LHCN-M2 (cell line): ENCODE results near the gene CNOT4. TPM values are rescaled to one million over a fixed set of nuclear protein-coding genes. Genes with fewer than 3 reads are reported as not detected.
"Not testable (repeated sequence)": the region's sequence is repeated elsewhere in the genome, so short reads cannot be mapped to it uniquely, and the experiment has no call there.

Experiments
- DNase-seq: peaks from one replicate; pipeline ENCODE4 v3.0.0-alpha.2; 2012; ENCODE audit warnings: low read depth
- total RNA-seq: library from RNA; depleted of rRNA; stranded (reverse); fragments of >200 nt; gene quantifications from 2 replicates; pipeline ENCODE4 v1.2.3, GENCODE V29; 2014

The CNOT4 gene
- total RNA-seq, 1 experiment from 2014 or later = 15.7 TPM

GRCh38 chr7:135514856-135515255 lies 5.0 kb upstream of the CNOT4 start:
- no peak for DNase-seq

DNA sequence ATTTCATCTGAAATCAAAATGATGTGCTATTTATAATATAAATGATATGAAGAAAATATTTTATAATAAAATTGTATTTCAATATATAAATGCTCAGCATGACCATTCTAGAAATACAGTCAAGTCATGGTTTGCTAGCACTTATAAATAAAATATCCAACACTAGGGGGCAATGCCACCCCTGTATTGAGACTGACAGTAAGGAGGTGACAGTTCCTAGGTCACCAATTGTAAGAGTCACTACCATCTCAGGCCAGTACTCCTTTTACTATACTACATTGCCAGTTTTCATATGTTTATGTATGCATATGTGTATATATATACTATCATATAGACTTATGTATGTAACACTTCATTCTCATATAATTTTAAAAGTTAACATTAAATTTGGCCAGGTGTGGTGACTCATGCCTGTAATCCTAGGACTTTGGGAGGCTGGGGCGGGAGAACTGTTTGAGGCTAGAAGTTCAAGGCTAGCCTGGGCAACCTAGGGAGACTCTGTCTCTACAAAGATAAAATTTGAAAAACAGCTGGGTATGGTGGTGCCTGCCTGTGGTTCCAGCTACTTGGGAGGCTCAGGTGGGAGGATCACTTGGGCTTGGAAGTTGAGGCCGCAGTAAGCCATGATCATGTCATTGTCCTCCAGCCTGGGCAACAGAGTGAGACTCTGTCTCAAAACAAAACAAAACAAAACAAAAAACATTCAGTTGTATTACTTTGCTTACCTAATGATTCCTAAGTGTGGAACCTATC lies 2.4 kb upstream of the CNOT4 start:
- peak; percentile 73 for DNase-seq

DNA sequence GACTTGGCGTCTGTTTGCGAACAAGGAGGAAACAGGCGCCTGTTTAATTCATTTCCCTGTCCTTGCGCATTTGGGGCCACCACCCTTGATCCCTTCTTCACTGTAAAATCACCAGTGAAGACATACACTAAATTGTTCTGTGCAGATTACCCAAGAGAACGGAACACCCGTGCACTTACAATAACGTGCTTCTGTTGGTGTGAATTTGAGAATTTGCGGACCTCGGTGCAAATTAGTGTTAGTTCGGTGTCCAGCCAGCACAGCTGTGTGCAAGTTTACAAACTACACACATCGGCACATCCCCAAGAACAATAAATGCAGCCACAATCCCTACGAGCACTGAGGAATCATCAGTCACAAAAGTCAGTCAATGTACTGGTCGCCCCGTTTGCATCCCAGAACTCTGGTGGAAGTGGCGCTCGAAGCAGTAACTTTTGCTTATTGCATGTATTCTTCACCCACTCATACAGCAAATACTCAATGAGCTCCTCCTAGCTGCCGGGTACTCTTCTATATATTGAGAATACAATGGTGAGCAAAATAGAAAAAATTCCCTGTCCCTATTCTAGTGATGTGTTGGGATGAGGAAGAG lies 786 bp upstream of the CNOT4 start:
- peak; percentile 32 for DNase-seq

GRCh38 chr7:135509589-135509838 lies 388 bp downstream of the CNOT4 start:
- DNase-seq = no peak

GRCh38 chr7:135508883-135509588 lies 866 bp downstream of the CNOT4 start:
- DNase-seq = peak; percentile 56

DNA sequence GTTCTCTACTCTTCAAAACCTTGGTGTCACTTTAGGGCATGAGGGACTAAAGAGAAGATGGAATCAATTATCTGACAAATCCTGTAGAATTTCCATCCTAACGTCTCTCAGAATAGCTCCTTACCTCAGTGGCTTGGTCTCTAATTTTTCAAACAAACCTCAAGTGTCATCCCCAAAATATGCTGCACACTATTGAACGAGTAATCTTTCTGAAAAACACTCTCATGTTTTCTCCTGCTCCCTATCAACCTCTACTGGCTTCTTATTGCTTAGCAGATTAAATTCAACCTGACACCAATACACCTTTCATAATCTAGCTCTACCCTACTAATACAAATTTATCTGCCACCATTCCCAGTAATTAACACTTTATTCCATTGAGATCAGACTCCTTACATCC lies 8.5 kb downstream of the CNOT4 start:
- peak; percentile 19 for DNase-seq

- no peak for DNase-seq
Observed at GRCh38 chr7:135499818-135500217, 10.1 kb downstream of the CNOT4 start.

DNA sequence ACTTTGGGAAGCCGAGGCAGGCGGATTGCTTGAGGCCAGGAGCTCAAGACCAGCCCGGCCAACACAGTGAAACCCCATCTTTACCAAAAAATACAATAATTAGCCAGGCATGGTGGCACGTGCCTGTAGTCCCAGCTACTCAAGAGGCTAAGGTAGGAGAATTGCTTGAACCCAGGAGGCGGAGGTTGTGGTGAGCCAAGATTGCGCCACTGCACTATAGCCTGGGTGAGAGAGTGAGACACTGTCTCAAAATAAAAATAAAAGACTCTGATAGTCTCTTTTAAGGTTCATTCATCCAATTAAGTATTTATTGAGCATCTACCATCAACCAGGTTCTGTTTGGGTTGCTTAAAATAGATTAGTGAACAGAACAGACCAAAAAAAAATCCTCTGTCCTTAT lies 12.7 kb downstream of the CNOT4 start:
- not testable (repeated sequence) for DNase-seq

- peak; percentile 1 for DNase-seq
Observed at GRCh38 chr7:135493362-135493761, 16.5 kb downstream of the CNOT4 start.

DNA sequence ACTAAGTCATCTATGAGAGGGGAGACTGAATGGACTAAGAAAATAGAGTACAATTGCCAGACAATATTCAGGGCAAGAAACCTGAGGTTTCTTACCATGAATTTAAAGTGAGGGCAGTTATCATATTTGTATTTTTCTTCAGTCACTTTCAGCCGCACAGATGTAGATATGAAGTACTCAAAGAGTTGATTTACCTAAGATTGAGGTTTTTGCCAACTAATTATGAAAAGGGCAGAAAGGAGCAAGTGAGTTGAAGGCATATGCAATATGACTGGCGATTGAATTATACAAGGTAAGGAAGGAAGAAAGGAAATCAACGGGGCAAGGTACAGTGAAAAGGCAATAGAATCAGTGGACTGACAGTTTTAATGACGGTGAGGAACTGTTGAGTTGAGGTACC lies 17.8 kb downstream of the CNOT4 start:
- no peak for DNase-seq

- DNase-seq = peak; percentile 20
Observed at GRCh38 chr7:135490783-135491182, 19.1 kb downstream of the CNOT4 start.

DNA sequence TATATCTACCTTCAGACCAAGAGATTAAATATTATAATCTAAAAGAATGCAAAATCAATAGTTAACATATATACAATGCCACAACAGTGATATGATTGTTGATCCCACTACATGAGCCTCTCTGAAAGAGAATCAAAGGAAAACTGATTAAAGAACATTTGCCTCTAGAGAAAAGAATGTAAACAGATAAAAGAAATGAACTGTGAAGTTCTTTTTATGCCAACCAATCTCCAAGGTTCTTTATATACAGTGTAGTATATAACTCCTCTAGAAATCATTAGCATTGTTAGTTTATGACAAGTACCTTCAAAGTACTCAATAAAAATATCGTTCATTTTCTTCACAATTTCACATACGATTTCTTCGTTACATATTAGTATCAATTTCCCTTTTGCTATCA lies 20.1 kb downstream of the CNOT4 start:
- no peak for DNase-seq

DNA sequence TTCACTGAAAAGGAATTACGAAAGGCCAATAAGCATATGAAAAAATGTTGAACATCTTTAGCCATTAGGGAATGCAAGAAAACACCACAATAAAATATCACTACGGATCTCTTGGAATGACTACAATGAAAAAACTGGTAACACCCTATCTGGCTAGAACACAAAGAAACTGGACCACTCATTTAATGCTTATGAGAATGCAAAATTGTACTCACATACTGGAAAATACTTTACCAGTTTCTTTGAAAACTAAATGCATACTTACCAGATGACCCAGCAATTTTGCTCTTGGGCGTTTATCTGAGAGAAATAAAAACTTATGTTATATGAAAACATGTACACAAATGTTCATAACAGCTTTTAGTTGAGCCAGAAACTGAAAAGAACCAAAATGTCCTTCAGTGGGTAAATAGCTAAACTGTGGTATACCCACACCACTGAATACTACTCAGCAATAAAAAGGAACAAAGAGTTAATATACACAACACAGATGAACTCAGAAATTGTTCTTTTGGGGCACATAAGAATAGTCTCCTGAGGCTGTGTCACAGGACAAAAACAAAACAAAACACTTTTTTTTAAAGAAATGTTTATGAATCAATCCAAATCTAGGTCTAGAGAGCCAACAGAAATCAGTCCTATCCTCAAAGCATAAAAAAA lies 23.5 kb downstream of the CNOT4 start:
- DNase-seq = peak; percentile 6

GRCh38 chr7:135481598-135481979 lies 28.3 kb downstream of the CNOT4 start:
- DNase-seq = no peak

- peak; percentile 20 for DNase-seq
Observed at GRCh38 chr7:135480966-135481597, 28.8 kb downstream of the CNOT4 start.

DNA sequence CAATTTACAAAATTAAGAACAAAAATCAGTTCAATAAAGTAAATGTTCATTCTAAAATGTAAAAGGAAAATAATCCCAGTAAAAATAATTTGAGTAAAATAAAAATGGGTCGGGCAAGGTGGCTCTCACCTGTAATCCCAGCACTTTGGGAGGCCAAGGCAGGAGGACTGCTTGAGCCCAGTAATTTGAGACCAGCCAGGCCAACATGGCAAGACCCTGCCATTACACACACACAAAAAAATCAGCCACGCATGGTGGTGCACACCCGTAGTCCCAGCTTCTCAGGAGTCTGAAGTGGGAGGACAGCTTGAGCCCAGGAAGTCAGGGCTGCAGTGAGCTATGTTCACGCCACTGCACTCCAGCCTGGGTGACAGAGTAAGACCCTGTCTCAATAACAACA lies 34.4 kb downstream of the CNOT4 start:
- no peak for DNase-seq

DNA sequence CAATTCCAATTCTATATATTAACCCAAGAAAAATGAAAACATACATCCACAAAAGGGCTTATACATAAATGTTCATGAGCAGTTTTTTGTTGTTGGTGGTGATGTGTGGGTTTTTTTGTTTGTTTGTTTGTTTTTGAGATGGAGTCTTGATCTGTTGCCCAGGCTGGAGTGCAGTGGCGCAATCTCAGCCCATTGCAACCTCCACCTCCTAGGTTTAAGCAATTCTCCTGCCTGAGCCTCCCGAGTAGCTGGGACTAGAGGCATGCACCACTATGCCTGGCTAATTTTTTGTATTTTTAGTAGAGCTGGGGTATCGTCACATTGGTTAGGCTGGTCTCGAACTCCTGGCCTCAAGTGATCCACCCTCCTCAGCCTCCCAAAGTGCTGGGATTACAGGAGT lies 40.2 kb downstream of the CNOT4 start:
- not testable (repeated sequence) for DNase-seq

- peak; percentile 11 for DNase-seq
Observed at GRCh38 chr7:135467207-135467711, 42.6 kb downstream of the CNOT4 start.

DNA sequence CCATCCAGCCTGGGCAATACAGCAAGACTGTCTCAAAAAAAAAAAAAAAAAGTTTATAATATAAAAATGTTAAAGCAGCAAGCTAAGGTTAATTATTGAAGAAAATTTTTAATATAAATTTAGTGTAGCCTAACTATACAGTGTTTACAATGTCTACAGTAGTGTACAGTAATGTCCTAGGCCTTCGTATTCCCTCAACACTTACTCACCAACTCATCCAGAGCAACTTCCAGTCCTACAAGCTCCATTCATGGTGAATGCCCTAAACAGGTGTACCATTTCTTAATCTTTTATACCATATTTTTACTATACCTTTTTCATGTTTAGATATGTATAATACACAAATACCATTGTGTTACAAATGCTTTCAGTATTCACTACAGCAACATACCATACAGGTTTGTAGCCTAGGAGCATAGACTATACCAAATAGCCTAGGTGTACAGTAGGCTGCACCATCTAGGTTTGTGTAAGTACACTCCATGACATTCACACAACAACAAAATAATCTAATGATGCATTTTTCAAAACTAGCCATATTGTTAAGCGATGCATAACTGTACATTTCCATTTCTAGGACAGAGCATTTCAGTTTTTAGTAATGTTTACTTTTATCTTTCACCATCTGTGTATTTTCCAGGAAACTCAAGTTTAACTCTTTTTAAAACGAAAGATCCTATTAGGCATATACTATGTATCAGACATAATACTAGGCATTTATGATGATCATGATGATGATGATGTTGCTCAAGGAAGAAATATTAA lies 43.3 kb downstream of the CNOT4 start:
- no peak for DNase-seq

DNA sequence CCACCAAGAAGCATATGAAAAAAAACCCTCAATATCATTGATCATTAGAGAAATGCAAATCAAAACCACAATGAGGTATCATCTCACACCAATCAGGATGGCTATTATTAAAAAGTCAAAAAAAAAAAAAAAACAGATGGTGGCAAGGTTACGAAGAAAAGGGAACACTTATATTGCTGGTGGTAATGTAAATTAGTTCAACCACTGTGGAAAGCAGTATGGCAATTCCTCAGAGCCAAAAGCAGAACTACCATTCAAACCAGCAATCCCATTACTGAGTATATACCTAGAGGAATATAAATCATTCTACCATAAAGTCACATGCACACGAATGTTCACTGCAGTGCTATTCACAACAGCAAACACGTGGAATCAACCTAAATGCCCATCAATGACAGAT lies 46.0 kb downstream of the CNOT4 start:
- DNase-seq = no peak

DNA sequence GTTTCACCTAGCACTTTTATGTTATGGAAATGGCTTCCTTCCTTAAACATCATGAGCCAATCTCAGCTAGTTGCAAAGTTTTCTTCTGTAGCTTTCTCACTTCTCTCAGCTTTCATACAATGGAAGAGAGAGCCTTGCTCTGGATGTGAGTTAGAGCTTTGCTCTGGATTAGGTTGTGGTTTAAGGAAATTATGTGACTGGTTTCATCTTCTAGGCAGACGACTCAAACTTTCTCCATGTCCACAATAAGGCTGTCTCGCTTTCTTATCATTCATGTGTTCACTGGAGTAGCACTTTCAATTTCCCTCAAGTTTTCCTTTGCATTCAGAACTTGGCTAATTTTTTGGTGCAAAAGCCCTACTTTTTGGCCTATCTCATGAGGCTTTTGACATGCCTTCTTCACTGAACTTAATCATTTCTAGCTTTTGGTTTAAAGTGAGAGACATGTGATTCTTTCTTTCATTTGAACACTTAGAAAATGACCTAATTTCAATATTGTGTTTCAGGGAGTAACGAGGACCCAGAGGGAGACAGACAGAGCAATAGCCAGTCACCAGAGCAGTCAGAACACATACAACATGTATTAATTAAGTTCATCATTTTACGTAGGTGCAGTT lies 49.8 kb downstream of the CNOT4 start:
- peak; percentile 4 for DNase-seq
